ENCODE results near the gene NIPA2.

The NIPA2 gene

GRCh38 chr15:22902981-22903380, 64.5 kb downstream of the NIPA2 start:
- no peak for DNase-seq (ENCODE audit: low read depth)

DNA sequence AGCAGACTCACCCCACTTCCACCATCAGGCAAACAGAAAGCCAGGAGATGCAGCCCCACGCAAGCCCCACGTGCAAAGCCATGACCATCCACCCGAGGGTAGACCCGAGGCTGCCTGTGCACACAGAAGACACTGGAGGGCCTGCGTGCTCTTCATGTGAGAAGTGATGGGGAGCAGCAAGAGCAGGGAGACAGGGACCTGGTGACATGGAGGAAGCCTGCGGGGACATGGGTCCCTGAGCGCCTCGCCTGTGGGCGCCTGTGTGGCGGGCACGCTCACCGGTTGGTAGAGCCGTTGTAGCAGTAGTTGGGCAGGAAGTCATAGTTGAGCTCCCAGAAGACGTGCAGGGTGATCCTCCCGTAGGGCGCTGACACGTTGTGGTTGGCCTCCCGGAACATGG, 65.0 kb downstream of the NIPA2 start:
- DNase-seq (ENCODE audit: low read depth) = no peak

GRCh38 chr15:22903961-22904534, 65.6 kb downstream of the NIPA2 start:
- DNase-seq (ENCODE audit: low read depth) = no peak

DNA sequence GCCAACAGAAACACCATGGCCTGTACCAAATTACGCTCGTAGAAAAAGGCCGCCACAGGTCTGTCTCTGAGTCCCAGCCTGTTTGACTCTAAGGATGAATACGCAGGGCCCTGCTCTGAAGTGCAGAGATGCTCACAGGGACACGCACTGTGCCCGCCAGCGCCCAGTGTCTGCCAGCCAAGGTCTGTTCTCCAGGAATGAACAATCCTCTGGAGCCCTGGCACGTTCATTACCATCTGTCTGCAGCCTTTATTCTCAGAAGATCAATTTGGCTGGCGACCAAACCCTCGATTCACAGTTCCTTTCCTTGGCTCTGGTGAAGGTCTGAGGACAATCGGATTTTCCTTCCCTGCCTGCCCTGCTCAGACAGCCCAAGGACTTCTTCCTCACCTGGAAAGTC, 66.3 kb downstream of the NIPA2 start:
- no peak for DNase-seq (ENCODE audit: low read depth)

DNA sequence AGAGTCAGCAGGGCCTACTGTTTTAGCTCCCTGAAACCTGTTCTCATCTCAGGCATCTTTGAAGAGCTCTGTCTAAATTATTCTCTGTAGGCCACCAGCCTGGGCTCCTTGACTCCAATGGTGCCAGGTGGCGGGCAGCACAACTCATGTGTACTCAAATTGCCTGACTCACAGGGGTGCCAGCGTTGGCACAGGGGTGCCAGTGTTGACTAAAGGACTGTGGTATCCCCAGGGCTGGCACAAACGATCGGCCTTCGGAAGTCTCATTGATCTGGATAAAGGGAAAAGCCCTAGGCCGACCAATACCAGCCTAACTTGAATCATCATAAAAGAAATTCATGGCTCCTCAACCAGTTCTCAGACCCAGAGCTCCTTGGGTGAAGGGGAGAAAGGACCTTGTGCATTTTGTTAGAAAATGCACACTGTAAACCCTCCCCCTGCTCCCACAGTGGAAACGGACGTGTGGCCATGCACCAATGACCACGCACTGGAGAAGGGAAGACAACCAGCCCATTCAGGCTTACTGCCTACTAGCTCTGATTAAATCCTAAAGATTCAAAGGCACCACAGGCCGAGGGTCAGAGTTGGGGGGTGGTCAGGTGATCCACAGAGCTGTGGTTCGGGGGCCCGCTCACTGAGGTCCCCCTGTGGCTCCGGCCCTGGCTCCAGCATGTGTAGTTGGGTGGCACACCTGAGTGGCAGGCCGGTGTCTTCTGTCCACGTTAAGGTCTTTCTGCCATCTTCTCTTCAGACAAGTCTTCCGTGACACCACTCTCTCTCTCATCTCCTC, 68.9 kb downstream of the NIPA2 start:
- DNase-seq (ENCODE audit: low read depth) = no peak

GRCh38 chr15:22908830-22909229, 70.4 kb downstream of the NIPA2 start:
- DNase-seq (ENCODE audit: low read depth) = no peak

GRCh38 chr15:22911306-22911705, 72.8 kb downstream of the NIPA2 start:
- DNase-seq (ENCODE audit: low read depth) = no peak

DNA sequence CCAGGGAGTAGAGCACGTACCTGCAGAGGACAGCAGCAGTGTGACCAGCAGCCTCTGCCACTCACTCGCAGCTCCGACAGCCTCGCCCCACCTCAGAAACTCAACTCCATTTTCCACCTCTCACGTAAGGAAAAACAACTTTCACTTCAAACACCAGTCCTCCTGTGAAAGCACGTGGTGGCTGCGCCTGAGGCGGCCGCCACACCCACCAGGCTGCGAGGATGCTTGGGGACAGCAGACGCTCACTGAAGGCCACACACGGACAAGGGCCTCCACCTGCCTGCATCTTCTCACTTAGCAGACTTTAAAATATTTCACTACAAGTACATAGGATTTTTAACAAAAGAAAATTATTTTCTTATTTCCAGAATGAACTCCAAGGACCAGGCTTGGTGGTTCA, 73.8 kb downstream of the NIPA2 start:
- DNase-seq (ENCODE audit: low read depth) = no peak

DNA sequence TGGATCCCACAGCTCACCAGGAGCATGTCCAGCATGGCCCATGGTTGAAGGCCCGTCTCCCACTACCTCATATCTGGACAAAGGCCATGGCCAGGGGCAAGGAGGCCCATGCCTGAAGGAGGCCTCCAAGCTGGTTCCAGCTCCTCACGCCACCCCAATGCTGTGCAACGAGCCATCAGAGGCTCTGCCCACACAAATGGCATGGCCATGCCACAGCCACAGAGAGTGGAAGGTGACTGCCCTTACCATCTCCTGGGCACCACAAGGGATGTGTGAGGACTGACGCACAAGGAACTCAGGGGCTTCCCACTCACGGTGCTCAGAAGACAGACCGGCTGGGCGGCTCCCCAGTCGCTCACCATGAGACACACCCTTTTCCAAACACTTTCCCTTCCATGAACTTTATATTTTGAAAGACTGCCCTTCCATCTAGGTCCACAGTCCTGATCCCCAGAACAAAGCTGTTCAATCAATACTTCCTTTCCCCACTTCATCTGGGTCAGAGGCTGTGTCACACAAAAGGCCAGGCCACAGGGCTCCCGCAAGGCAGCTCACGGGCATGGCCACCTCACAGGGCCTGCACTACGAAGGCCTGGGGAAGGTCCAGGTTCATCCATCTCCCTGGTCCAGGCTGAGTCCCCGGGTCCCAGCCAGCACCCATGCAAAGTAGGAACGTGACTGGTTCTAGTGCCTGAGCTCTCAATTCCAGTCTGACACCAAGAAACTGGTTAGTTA, 75.3 kb downstream of the NIPA2 start:
- DNase-seq (ENCODE audit: low read depth) = no peak

- DNase-seq (ENCODE audit: low read depth) = no peak
Measured at GRCh38 chr15:22915866-22916515, 77.5 kb downstream of the NIPA2 start.

- no peak for DNase-seq (ENCODE audit: low read depth)
Measured at GRCh38 chr15:22916606-22917350, 78.3 kb downstream of the NIPA2 start.

DNA sequence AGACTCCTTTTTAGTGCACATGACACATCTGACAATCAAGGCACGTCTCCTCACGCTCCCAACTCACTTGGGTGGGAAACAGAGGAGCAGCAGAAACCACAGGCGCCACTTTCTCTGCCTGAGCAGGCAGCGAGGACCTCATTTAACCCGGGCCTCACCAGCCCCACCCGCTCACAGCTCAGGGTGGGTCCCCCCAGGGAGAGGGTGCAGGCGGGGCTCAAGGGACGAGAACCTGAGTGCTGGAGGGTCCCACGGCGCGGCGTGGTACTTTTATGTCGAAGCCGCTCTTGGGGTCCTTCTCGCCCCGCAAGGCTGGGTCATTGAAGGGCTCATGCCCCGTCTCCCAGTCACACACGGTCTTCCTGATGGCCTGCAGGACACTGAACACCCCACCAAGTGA, 79.1 kb downstream of the NIPA2 start:
- no peak for DNase-seq (ENCODE audit: low read depth)
